Activated naive CD4-positive, alpha-beta T cell treated with anti-CD3 and anti-CD28 coated beads for 36 hours (primary cell): Measurements from ENCODE around the gene MYO18B. TPM values are rescaled to one million over a fixed set of nuclear protein-coding genes. Genes with fewer than 3 reads are reported as not detected.
A peak's percentile ranks its signal among the peaks of the same experiment; 100 is the strongest.

Experiments
- CTCF ChIA-PET: fragments of 350-600 bp; sonication (Branson Sonifier 250); formaldehyde crosslinking; loops from one replicate; lab custom pipeline; 2021; ENCODE audit warnings: antibody characterized with exemption; lab: Charles Lee
- DNase-seq: peaks from one replicate; pipeline ENCODE4 v3.0.0-alpha.2; 2020
- H3K27ac Mint-ChIP-seq: one replicate; pipeline ENCODE4 v1.8.0; 2021; ENCODE audit warnings: mild to moderate bottlenecking, mixed read lengths
- H3K27me3 Mint-ChIP-seq: one replicate; pipeline ENCODE4 v1.8.0; 2021; ENCODE audit warnings: low read depth, mixed read lengths
- H3K36me3 Mint-ChIP-seq: one replicate; pipeline ENCODE4 v1.8.0; 2021; ENCODE audit warnings: low read depth, mixed read lengths
- H3K4me1 Mint-ChIP-seq: one replicate; pipeline ENCODE4 v1.8.0; 2021; ENCODE audit warnings: low read depth, mixed read lengths
- H3K4me3 Mint-ChIP-seq: one replicate; pipeline ENCODE4 v1.8.0; 2021; ENCODE audit warnings: mild to moderate bottlenecking, moderate library complexity, mixed read lengths
- H3K9me3 Mint-ChIP-seq: one replicate; pipeline ENCODE4 v1.8.0; 2021; ENCODE audit warnings: mixed read lengths
- intact Hi-C: fragments of 100-400 bp; cut with micrococcal nuclease; formaldehyde crosslinking; loops from one replicate; pipeline ENCODE4 v1.15.1; 2023
- total RNA-seq, 2 experiments: library from RNA; stranded (reverse); gene quantifications; one replicate each; pipeline ENCODE4 v1.2.3, GENCODE V29; 2021

Gene MYO18B
- total RNA-seq, 2 experiments from 2014 or later, result 0.14 to 0.17 TPM

- no peak for DNase-seq
- H3K36me3 Mint-ChIP-seq, result peaks cover 4% of the 10 kb centered on the region
- CTCF ChIA-PET, result interaction anchor here (0.6 to 1.3 kb wide), 2 partner anchors 11 to 318 kb away, joined by 3 read pairs; no protein-coding TSS in a partner anchor
- H3K4me1 Mint-ChIP-seq, result peaks cover 11% of the 10 kb centered on the region
- no peak overlapping the region for H3K4me3 Mint-ChIP-seq
- H3K27me3 Mint-ChIP-seq, result no peaks in the 10 kb centered on the region
- H3K9me3 Mint-ChIP-seq, result peaks cover 21% of the 10 kb centered on the region
- H3K27ac Mint-ChIP-seq, result no peak overlapping the region
- intact Hi-C loops, result no loop called here
Observed at GRCh38 chr22:25766418-25766817, 24.4 kb downstream of the MYO18B start.

GRCh38 chr22:25770333-25770732, 28.3 kb downstream of the MYO18B start:
- Mint-ChIP-seq H3K9me3 (peaks cover 21% of the 10 kb centered on the region), H3K27ac (no peak overlapping the region), H3K4me3 (no peak overlapping the region), H3K36me3 (peaks cover 4% of the 10 kb centered on the region), H3K4me1 (peaks cover 14% of the 10 kb centered on the region), H3K27me3 (peaks cover 2% of the 10 kb centered on the region)
- CTCF ChIA-PET, result interaction anchor here (0.5 to 1.2 kb wide), 3 partner anchors 10 to 407 kb away, joined by 3 to 4 read pairs (median 3); no protein-coding TSS in a partner anchor
- intact Hi-C loops, result loop anchor here (5.0 to 10.0 kb wide), 5 partner anchors 123 to 594 kb away; no protein-coding TSS in a partner anchor
- DNase-seq, result no peak

- peaks cover 2% of the 10 kb centered on the region for H3K27me3 Mint-ChIP-seq
- intact Hi-C loops, result loop anchor here (2.0 to 10.0 kb wide), 7 partner anchors 69 to 593 kb away; no protein-coding TSS in a partner anchor
- CTCF ChIA-PET, result interaction anchor here (0.8 to 2.4 kb wide), 22 partner anchors 9 to 516 kb away, joined by 3 to 18 read pairs (median 4); no protein-coding TSS in a partner anchor
- no peak overlapping the region for H3K4me3 Mint-ChIP-seq
- H3K9me3 Mint-ChIP-seq, result peaks cover 5% of the 10 kb centered on the region
- no peak overlapping the region for H3K27ac Mint-ChIP-seq
- no peak for DNase-seq
- H3K36me3 Mint-ChIP-seq, result no peaks in the 10 kb centered on the region
- H3K4me1 Mint-ChIP-seq, result peaks cover 14% of the 10 kb centered on the region
Observed at GRCh38 chr22:25772288-25772687, 30.3 kb downstream of the MYO18B start.

- CTCF ChIA-PET, result interaction anchor here (0.6 kb wide), 2 partner anchors 22 to 229 kb away, joined by 3 read pairs; no protein-coding TSS in a partner anchor
- Mint-ChIP-seq H3K4me1 (peaks cover 5% of the 10 kb centered on the region), H3K27me3 (peaks cover 2% of the 10 kb centered on the region), H3K4me3 (no peak overlapping the region), H3K27ac (no peak overlapping the region), H3K9me3 (peaks cover 2% of the 10 kb centered on the region), H3K36me3 (no peaks in the 10 kb centered on the region)
- DNase-seq, result peak; percentile 29
- intact Hi-C loops, result loop anchor here (1.0 to 10.0 kb wide), 6 partner anchors 127 to 590 kb away; no protein-coding TSS in a partner anchor
Observed at GRCh38 chr22:25774575-25775026, 32.6 kb downstream of the MYO18B start.

GRCh38 chr22:25775531-25775930, 33.5 kb downstream of the MYO18B start:
- intact Hi-C loops, result loop anchor here (10.0 kb wide), 1 partner anchor 589 kb away; no protein-coding TSS in a partner anchor
- CTCF ChIA-PET, result no interaction called here
- H3K27me3 Mint-ChIP-seq, result peaks cover 2% of the 10 kb centered on the region

GRCh38 chr22:25777411-25777810, 35.4 kb downstream of the MYO18B start:
- Mint-ChIP-seq H3K4me3 (no peak overlapping the region), H3K4me1 (peaks cover 3% of the 10 kb centered on the region), H3K27me3 (peaks cover 2% of the 10 kb centered on the region), H3K9me3 (no peaks in the 10 kb centered on the region), H3K27ac (no peak overlapping the region), H3K36me3 (no peaks in the 10 kb centered on the region)
- intact Hi-C loops, result loop anchor here (10.0 kb wide), 1 partner anchor 587 kb away; no protein-coding TSS in a partner anchor
- CTCF ChIA-PET, result interaction anchor here (0.9 to 1.0 kb wide), 2 partner anchors 315 to 555 kb away, joined by 3 to 6 read pairs; no protein-coding TSS in a partner anchor
- no peak for DNase-seq

More at GRCh38 chr22:25775531-25775930, 33.5 kb downstream of the MYO18B start:
- H3K36me3 Mint-ChIP-seq, result no peaks in the 10 kb centered on the region
- no peaks in the 10 kb centered on the region for H3K9me3 Mint-ChIP-seq
- peaks cover 3% of the 10 kb centered on the region for H3K4me1 Mint-ChIP-seq
- H3K27ac Mint-ChIP-seq, result no peak overlapping the region
- H3K4me3 Mint-ChIP-seq, result no peak overlapping the region
- no peak for DNase-seq

GRCh38 chr22:25777870-25778269, 35.9 kb downstream of the MYO18B start:
- intact Hi-C loops, result loop anchor here (10.0 kb wide), 1 partner anchor 587 kb away; no protein-coding TSS in a partner anchor
- Mint-ChIP-seq H3K4me3 (no peak overlapping the region), H3K36me3 (no peaks in the 10 kb centered on the region), H3K27me3 (peaks cover 2% of the 10 kb centered on the region), H3K4me1 (peaks cover 2% of the 10 kb centered on the region), H3K9me3 (no peaks in the 10 kb centered on the region), H3K27ac (no peak overlapping the region)
- CTCF ChIA-PET, result interaction anchor here (0.9 to 1.0 kb wide), 2 partner anchors 315 to 554 kb away, joined by 3 to 6 read pairs; no protein-coding TSS in a partner anchor
- peak; percentile 38 for DNase-seq

GRCh38 chr22:25779426-25779825, 37.4 kb downstream of the MYO18B start:
- Mint-ChIP-seq H3K27me3 (no peaks in the 10 kb centered on the region), H3K9me3 (no peaks in the 10 kb centered on the region), H3K27ac (no peak overlapping the region), H3K4me3 (no peak overlapping the region), H3K36me3 (no peaks in the 10 kb centered on the region), H3K4me1 (no peaks in the 10 kb centered on the region)
- intact Hi-C loops, result loop anchor here (10.0 kb wide), 1 partner anchor 585 kb away; no protein-coding TSS in a partner anchor
- CTCF ChIA-PET, result interaction anchor here (1.2 kb wide), 1 partner anchor 12 kb away, joined by 3 read pairs; no protein-coding TSS in a partner anchor
- no peak for DNase-seq

- no peaks in the 10 kb centered on the region for H3K9me3 Mint-ChIP-seq
- CTCF ChIA-PET, result interaction anchor here (0.6 to 1.2 kb wide), 2 partner anchors 11 to 77 kb away, joined by 3 to 5 read pairs; no protein-coding TSS in a partner anchor
- H3K4me3 Mint-ChIP-seq, result no peak overlapping the region
- no peak overlapping the region for H3K27ac Mint-ChIP-seq
- no peaks in the 10 kb centered on the region for H3K27me3 Mint-ChIP-seq
- no peaks in the 10 kb centered on the region for H3K4me1 Mint-ChIP-seq
- no peak for DNase-seq
- no peaks in the 10 kb centered on the region for H3K36me3 Mint-ChIP-seq
- intact Hi-C loops, result loop anchor here (10.0 kb wide), 1 partner anchor 585 kb away; no protein-coding TSS in a partner anchor
Observed at GRCh38 chr22:25779890-25780289, 37.9 kb downstream of the MYO18B start.

GRCh38 chr22:25780673-25781072, 38.7 kb downstream of the MYO18B start:
- CTCF ChIA-PET, result interaction anchor here (0.6 kb wide), 1 partner anchor 76 kb away, joined by 5 read pairs; no protein-coding TSS in a partner anchor
- Mint-ChIP-seq H3K27me3 (no peaks in the 10 kb centered on the region), H3K4me3 (no peak overlapping the region), H3K9me3 (no peaks in the 10 kb centered on the region), H3K36me3 (no peaks in the 10 kb centered on the region), H3K4me1 (no peaks in the 10 kb centered on the region), H3K27ac (no peak overlapping the region)
- DNase-seq, result no peak
- intact Hi-C loops, result no loop called here

GRCh38 chr22:25781801-25782200, 39.8 kb downstream of the MYO18B start:
- Mint-ChIP-seq H3K27me3 (no peaks in the 10 kb centered on the region), H3K4me1 (no peaks in the 10 kb centered on the region), H3K27ac (no peak overlapping the region), H3K4me3 (no peak overlapping the region), H3K9me3 (no peaks in the 10 kb centered on the region), H3K36me3 (no peaks in the 10 kb centered on the region)
- no peak for DNase-seq
- intact Hi-C loops, result no loop called here
- CTCF ChIA-PET, result interaction anchor here (0.6 to 1.9 kb wide), 2 partner anchors 9 to 22 kb away, joined by 3 to 5 read pairs; no protein-coding TSS in a partner anchor

GRCh38 chr22:25782831-25783230, 40.8 kb downstream of the MYO18B start:
- Mint-ChIP-seq H3K27me3 (no peaks in the 10 kb centered on the region), H3K4me3 (no peak overlapping the region), H3K9me3 (no peaks in the 10 kb centered on the region), H3K4me1 (no peaks in the 10 kb centered on the region), H3K27ac (no peak overlapping the region), H3K36me3 (no peaks in the 10 kb centered on the region)
- intact Hi-C loops, result no loop called here
- CTCF ChIA-PET, result interaction anchor here (1.9 kb wide), 1 partner anchor 10 kb away, joined by 5 read pairs; no protein-coding TSS in a partner anchor
- DNase-seq, result no peak
